Omental fat pad (tissue), 4 donors: Measurements from ENCODE around the gene ST14. TPM values are rescaled to one million over a fixed set of nuclear protein-coding genes. Genes with fewer than 3 reads are reported as not detected.

ENCODE experiments used
- ATAC-seq: fragments of 150-250 bp; one replicate; pipeline ENCODE4 v1.9.1; 2016; ENCODE audit warnings: mild to moderate bottlenecking, moderate library complexity; ENCODE audit not compliant: low FRiP score
- DNase-seq: peaks from one replicate; pipeline ENCODE4 v3.0.0-alpha.2; 2019; ENCODE audit warnings: low spot score
- CTCF ChIP-seq, 3 donors: fragments of 450-650 bp; IDR thresholded peaks; one replicate each; pipeline ENCODE4 v1.5.1; 2016 to 2017; ENCODE audit warnings: antibody characterized with exemption in 3 of 3, mild to moderate bottlenecking in 3 of 3, moderate library complexity in 2 of 3
- total RNA-seq, 4 donors: library from RNA; depleted of rRNA; stranded (reverse); fragments of >200 nt; gene quantifications; one replicate each; pipeline ENCODE4 v1.1.0, GENCODE V29; 2016

ST14 gene
- total RNA-seq, 4 donors from 2014 or later = 4.4 to 49.1 (median 10.8) TPM

DNA sequence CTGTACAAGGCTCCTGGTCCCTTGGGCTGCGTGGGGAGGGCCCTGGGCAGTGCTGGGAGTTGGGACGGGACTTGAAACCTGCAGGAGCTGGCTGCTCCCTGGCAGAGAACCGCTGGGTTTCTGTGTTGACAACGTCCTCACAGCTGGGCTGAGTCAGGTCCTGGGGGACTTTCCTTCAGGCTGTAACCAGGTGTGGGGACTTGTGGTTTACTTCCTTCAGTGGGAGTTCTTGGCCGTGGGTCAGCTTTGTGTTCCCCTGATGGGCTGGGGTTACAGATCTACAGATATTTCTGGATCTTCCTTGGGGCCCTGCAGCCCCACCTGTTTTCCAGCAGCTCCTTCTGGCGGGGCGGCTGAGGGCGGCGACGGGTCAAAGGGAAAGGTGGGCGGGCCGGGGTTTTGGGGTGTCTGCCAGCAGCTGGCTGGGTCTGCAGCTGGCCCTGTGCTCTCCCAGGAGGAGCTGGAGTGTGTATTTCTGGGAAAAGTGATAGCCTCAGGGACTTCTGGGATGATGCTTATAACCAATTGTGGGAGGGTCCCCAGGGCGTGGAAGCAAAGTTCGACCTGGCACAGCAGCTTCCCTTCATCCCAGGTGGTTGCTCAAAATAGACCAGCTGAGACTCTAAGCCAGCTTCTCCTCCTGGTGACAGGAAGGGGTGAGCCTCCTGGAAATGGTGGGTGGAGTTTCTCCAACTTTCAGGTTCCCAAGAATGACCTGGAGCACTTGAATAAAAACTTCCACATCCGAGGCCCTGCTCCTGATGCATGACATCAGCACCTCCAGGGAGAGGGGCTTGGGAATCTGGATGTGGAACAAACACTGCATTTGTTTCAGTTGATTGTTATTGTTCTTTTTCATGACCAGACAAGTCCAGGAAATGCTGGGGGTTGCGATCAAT is 19.1 kb downstream of the ST14 start:
- no peak for ATAC-seq
- TF ChIP-seq CTCF (IDR thresholded peaks at IDR 0.05) = no peak
- DNase-seq = no peak

GRCh38 chr11:130179396-130180306 is 20.1 kb downstream of the ST14 start:
- TF ChIP-seq CTCF (IDR thresholded peaks at IDR 0.05) = no peak
- no peak for DNase-seq
- no peak for ATAC-seq

DNA sequence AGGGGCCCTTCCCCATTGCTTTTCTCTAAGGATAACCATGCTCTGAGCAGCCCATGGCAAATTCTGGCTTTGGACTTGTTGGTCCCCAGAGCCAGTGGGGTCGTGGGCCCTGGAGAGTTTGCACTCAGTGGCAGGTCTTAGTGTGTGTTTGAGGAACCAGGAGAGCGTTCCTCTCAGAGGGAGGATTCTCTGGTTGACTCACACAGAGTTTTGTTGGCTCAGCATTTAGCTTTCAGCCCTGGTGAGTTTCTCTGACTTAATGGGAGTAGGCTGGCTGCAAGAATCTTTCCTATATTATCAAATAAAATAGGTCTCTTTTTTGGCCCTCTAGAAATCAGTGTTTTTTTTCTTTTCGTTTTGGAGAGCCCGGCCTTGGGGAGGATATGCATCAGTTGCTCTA is 20.9 kb downstream of the ST14 start:
- TF ChIP-seq CTCF (IDR thresholded peaks at IDR 0.05) = no peak
- DNase-seq (no peak), ATAC-seq (peak; percentile 80)

- ATAC-seq (peak; percentile 8), DNase-seq (no peak)
- no peak for TF ChIP-seq CTCF (IDR thresholded peaks at IDR 0.05)
Measured at GRCh38 chr11:130180896-130181294, 21.3 kb downstream of the ST14 start.

DNA sequence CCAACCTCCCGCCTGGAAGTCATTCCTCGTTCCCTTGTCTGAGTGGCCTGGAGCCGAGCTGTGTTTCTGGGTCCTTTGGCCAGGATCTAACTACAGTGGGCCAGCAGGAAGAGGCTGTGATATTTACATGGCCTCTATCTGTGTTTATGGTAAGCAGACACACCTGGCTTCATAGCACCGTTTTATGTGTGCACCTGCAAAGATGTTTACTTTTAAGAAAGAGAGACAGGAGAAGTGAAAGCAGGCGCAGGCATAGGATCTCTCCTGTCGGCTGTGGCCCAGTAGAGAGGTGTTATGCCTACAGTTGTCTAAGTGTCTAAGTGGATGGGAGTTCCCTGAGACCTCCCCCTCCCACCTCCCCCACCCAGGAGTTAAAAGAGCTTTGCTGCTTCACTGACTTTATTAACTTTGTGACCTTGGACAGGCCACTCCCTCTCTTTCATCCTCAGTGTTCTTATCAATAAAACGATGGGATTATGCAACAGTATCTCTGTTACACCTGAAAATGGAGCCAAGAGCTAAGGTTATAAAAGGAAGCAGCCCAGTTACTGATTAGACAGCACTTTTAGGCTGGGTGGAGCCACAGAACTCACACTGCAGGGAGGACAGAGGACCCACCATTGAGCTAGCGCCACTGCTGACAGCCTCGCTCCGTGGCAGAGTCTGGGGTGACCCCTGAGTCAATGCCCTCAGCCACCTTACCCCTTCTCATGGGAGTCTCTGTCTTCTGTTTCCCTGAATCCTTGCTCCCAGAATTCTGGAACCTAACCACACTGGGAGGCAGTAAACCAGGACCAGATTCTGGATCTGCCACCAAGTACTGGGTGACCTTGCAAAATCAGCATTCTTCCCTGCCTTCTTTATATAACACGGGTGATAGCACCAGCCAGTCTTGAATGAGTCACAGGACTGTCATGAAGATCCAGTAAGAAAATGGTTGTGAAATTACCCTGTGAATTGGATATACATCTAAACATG is 22.0 kb downstream of the ST14 start:
- TF ChIP-seq CTCF (IDR thresholded peaks at IDR 0.05) = no peak
- ATAC-seq (peak; percentile 65), DNase-seq (no peak)

GRCh38 chr11:130183878-130184610 is 24.5 kb downstream of the ST14 start:
- TF ChIP-seq CTCF (IDR thresholded peaks at IDR 0.05) = no peak
- ATAC-seq (no peak), DNase-seq (no peak)
